SKM-1 treated with dmso at 0.1 percent for 144 hours (cell line): ENCODE results near the gene SRCIN1.

ENCODE experiments used
- DNase-seq: peaks from one replicate; lab custom pipeline; 2025; ENCODE audit not compliant: unreplicated experiment; lab: John Stamatoyannopoulos, UW

Gene SRCIN1

GRCh38 chr17:38585056-38585917, 20.5 kb downstream of the SRCIN1 start:
- no peak for DNase-seq

GRCh38 chr17:38584350-38584925, 21.3 kb downstream of the SRCIN1 start:
- DNase-seq = peak; percentile 51

- no peak for DNase-seq
Observed at GRCh38 chr17:38583828-38584349, 21.9 kb downstream of the SRCIN1 start.

GRCh38 chr17:38583176-38583575, 22.6 kb downstream of the SRCIN1 start:
- no peak for DNase-seq

GRCh38 chr17:38582069-38582468, 23.7 kb downstream of the SRCIN1 start:
- no peak for DNase-seq

GRCh38 chr17:38579934-38580333, 25.8 kb downstream of the SRCIN1 start:
- DNase-seq = no peak

- DNase-seq = no peak
Observed at GRCh38 chr17:38579083-38579480, 26.7 kb downstream of the SRCIN1 start.

GRCh38 chr17:38578229-38579082, 27.3 kb downstream of the SRCIN1 start:
- no peak for DNase-seq

- DNase-seq = no peak
Observed at GRCh38 chr17:38577645-38578173, 28.0 kb downstream of the SRCIN1 start.

- no peak for DNase-seq
Observed at GRCh38 chr17:38577244-38577643, 28.5 kb downstream of the SRCIN1 start.

GRCh38 chr17:38575781-38576180, 30.0 kb downstream of the SRCIN1 start:
- no peak for DNase-seq

GRCh38 chr17:38574712-38575111, 31.0 kb downstream of the SRCIN1 start:
- DNase-seq = no peak

GRCh38 chr17:38572669-38573365, 32.9 kb downstream of the SRCIN1 start:
- no peak for DNase-seq

- no peak for DNase-seq
Observed at GRCh38 chr17:38571833-38572668, 33.7 kb downstream of the SRCIN1 start.

- no peak for DNase-seq
Observed at GRCh38 chr17:38569701-38570512, 35.8 kb downstream of the SRCIN1 start.

- DNase-seq = no peak
Observed at GRCh38 chr17:38568845-38569510, 36.8 kb downstream of the SRCIN1 start.

- no peak for DNase-seq
Observed at GRCh38 chr17:38568274-38568673, 37.5 kb downstream of the SRCIN1 start.

GRCh38 chr17:38567350-38567749, 38.4 kb downstream of the SRCIN1 start:
- no peak for DNase-seq
